ENCODE data around the gene DICER1.

Gene DICER1

DNA sequence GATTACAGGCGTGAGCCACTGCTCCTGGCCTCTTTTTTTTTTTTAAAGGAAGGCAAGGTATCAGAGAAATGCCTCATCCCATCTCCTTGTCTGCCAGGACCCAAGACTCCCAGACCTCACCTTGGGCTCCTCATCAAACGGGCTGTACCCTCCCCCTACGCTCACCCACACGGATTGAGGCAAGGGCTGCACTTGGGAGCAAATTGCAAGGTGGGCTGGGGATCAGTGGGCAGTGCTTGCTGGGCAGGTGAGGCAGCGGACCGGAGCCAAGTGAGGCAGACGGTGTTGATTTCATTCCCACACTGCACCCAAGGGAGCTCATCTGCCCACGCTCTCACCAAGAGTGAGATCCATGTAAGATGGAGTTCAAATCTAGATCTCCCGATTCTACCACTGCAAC, 41.0 kb upstream of the DICER1 start:
- no peak for DNase-seq (ENCODE audit: low read depth)
- no peak overlapping the region for H3K4me3 ChIP-seq (ENCODE audit: low read depth, low read length)
- TF ChIP-seq, protein P1, sequence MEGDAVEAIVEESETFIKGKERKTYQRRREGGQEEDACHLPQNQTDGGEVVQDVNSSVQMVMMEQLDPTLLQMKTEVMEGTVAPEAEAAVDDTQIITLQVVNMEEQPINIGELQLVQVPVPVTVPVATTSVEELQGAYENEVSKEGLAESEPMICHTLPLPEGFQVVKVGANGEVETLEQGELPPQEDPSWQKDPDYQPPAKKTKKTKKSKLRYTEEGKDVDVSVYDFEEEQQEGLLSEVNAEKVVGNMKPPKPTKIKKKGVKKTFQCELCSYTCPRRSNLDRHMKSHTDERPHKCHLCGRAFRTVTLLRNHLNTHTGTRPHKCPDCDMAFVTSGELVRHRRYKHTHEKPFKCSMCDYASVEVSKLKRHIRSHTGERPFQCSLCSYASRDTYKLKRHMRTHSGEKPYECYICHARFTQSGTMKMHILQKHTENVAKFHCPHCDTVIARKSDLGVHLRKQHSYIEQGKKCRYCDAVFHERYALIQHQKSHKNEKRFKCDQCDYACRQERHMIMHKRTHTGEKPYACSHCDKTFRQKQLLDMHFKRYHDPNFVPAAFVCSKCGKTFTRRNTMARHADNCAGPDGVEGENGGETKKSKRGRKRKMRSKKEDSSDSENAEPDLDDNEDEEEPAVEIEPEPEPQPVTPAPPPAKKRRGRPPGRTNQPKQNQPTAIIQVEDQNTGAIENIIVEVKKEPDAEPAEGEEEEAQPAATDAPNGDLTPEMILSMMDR (IDR thresholded peaks at IDR 0.05; ENCODE audit: insufficient read depth, low read depth, low read length, missing control alignments), result no peak

- TF ChIP-seq, protein P1 (IDR thresholded peaks at IDR 0.05; ENCODE audit: insufficient read depth, low read depth, low read length, missing control alignments), result no peak
- no peak for DNase-seq (ENCODE audit: low read depth)
- no peak overlapping the region for H3K4me3 ChIP-seq (ENCODE audit: low read depth, low read length)
These were observed 40.2 kb upstream of the DICER1 start for GRCh38 chr14:95197551-95197950.

- TF ChIP-seq, protein P1 (IDR thresholded peaks at IDR 0.05; ENCODE audit: insufficient read depth, low read depth, low read length, missing control alignments), result no peak
- DNase-seq (ENCODE audit: low read depth), result no peak
- no peak overlapping the region for H3K4me3 ChIP-seq (ENCODE audit: low read depth, low read length)
These were observed 39.7 kb upstream of the DICER1 start for GRCh38 chr14:95196826-95197545.

DNA sequence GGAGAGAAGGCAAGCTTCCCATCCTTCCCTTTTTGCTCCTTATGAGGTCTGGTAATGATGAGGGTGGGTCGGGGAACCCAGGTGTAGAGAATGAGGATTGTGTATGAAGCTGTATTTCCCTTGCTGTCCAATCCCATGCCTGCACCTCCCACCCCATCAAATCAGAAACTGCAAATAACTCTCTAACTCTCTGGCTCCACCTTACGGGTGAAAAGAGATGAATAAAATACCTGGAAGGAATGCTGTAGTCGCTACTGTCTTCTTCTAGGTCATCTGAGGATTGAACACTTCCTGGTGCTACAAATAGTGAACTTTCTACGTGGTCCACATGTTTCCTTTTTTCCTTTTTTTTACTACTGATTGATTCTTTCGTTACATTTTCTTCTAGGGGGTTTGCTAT, 38.9 kb upstream of the DICER1 start:
- DNase-seq (ENCODE audit: low read depth), result peak; percentile 43
- H3K4me3 ChIP-seq (ENCODE audit: low read depth, low read length), result no peak overlapping the region
- TF ChIP-seq, protein P1 (IDR thresholded peaks at IDR 0.05; ENCODE audit: insufficient read depth, low read depth, low read length, missing control alignments), result peak; percentile 42

GRCh38 chr14:95195031-95195430, 37.7 kb upstream of the DICER1 start:
- H3K4me3 ChIP-seq (ENCODE audit: low read depth, low read length), result no peak overlapping the region
- DNase-seq (ENCODE audit: low read depth), result no peak

DNA sequence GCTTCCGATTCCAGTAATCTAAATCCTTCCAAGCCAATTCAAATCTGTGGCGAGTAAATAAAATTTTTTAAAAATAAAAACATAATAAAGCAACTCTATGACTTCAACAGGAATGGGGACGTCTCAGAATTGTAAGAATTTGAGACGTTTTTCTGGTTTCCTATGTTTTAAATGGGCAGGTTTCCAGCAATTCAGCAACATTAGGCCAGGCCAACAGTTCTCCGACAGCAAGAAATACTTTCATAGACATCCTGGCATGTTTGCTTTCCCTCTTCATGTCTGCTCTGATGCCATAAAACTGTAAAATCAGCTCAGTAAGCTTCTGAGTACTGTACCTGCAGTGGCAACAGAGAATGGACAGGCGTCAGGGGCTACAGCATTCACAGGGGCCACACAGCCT, 35.8 kb upstream of the DICER1 start:
- no peak overlapping the region for H3K4me3 ChIP-seq (ENCODE audit: low read depth, low read length)
- no peak for DNase-seq (ENCODE audit: low read depth)
- TF ChIP-seq, protein P1 (IDR thresholded peaks at IDR 0.05; ENCODE audit: insufficient read depth, low read depth, low read length, missing control alignments), result no peak

More at GRCh38 chr14:95195031-95195430, 37.7 kb upstream of the DICER1 start:
- TF ChIP-seq, protein P1 (IDR thresholded peaks at IDR 0.05; ENCODE audit: insufficient read depth, low read depth, low read length, missing control alignments), result no peak

DNA sequence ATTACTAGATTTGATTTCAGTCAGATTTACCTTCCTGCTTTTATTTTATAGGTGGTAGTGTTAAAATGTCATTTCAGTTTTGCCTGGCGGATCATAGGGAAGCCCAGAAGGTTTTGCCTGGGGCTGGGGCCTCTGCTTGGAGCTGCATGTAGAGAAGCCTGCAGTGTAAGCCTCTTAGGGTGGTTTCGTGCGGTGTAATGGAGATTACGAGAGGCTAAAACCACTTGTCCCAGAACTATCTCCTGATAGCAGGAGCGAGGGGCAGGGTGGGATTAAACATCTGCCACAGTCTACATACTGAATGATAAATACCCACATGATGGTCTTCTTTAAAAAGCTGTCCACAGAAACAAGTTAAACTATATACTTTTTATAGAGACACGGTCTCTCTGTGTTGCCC, 35.0 kb upstream of the DICER1 start:
- DNase-seq (ENCODE audit: low read depth), result no peak
- no peak overlapping the region for H3K4me3 ChIP-seq (ENCODE audit: low read depth, low read length)
- TF ChIP-seq, protein P1 (IDR thresholded peaks at IDR 0.05; ENCODE audit: insufficient read depth, low read depth, low read length, missing control alignments), result no peak
